ENCODE data around the gene TCEA3.

The TCEA3 gene

DNA sequence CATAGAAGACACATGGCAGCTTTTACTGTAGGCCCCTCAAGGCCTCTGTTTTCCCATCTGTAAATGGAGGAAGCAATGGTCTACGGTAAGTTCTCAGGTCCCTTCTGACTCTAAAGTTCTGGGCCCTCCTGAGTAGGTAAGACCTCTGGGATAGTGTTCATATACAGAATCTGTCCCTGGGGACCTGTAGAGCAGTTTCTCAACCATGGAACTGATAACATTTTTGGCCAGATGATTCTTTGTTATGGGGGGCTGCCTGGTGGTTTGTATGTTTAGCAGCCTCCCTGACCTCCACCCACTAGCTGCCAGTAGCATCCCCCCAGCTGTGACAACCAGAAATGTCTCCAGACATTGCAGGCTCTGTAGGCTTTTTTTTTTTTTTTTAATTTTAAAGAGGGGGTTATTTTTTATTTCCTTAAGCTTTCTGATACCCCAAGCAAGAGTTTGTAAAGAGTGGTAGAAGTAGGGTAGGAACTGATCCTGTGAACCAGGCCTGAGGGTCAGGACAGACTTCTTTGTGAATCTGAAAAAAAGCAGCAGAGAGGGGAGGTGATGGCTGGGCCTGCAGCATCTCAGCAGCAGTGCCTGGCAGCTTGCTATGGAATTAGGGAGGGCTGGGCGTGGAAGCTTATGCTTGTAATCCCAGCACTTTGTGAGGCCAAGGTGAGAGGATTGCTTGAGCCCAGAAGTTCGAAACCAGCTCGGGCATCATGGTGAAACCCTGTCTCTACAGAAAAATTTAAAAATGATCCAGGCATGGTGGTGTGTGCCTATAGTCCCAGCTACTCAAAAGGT is 20.2 kb upstream of the TCEA3 start:
- DNase-seq: no peak

GRCh38 chr1:23444104-23444533 is 19.6 kb upstream of the TCEA3 start:
- DNase-seq: peak; percentile 17

- no peak for DNase-seq
Measured at GRCh38 chr1:23442751-23443150, 18.2 kb upstream of the TCEA3 start.

DNA sequence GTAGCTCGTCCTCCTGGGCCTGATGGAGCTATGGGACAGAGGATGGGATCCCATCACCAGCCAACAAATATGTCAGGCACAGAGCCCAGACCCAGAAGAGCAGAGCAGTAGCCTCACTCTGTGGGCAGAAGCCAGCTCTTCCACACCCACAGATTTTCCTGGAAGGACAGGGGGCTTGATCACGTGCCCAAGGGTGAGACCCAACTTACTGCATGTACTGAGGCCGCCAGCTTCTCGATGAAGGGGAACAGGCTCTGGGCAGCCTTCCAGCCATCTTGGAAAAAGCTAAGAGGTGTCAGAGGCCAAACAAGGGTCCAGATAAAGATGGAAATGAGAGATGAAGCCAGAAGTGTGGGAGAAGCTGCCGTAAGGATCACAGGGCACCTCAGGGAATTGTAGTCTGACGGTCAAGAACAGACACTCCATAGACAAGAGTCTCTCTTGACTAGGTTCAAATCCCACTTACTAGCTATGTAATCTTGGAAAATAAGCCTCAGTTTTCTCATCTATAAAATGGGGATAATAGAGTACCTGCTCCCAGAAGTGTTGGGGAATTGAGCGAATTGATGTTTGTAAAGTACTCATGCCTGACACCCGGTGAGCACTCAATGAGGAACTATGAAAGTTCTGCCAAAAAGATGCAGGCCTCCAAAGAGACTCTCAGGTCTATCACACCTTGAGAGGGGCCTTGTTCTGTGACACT is 17.0 kb upstream of the TCEA3 start:
- DNase-seq: no peak

- DNase-seq: no peak
Measured at GRCh38 chr1:23438545-23438944, 14.0 kb upstream of the TCEA3 start.

DNA sequence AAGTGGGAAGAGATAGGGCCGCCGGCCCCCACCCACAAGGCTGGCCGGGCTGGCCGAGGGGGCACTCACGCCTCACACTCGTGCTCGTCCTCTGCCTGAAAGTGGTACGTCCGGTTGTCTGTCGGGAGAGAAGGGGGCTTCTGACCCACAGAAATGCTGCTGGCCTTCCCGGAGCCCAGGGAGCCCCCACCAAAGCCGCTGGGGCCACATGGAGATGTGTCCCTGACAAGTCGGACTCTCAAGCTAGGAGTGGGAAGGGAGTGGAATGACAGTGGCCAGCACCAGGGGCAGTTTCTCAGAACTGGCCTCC is 12.8 kb upstream of the TCEA3 start:
- no peak for DNase-seq

GRCh38 chr1:23436520-23437354 is 12.2 kb upstream of the TCEA3 start:
- DNase-seq: peak; percentile 49

GRCh38 chr1:23434260-23434775 is 9.8 kb upstream of the TCEA3 start:
- no peak for DNase-seq

GRCh38 chr1:23433122-23433521 is 8.6 kb upstream of the TCEA3 start:
- DNase-seq: no peak

- DNase-seq: no peak
Measured at GRCh38 chr1:23431431-23431830, 6.9 kb upstream of the TCEA3 start.

DNA sequence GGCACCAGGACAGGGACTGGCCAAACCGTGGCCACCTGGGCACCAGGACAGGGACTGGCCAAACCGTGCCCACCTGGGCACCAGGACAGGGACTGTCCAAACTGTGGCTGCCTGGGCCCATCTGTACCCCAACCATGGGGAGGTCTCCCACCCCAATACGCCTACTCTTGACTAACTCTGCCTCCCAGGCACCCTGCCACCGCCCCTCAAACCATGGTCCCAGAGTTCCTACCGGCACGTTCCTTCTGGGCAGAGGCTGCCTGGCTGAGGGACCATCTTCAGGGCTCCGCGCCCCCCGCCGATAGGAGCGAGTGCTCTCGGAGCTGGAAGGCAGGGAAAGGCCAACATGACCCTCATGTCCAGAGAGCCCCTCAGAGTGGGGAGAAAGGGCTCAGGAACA is 6.3 kb upstream of the TCEA3 start:
- DNase-seq: no peak

- no peak for DNase-seq
Measured at GRCh38 chr1:23428136-23428905, 3.8 kb upstream of the TCEA3 start.

DNA sequence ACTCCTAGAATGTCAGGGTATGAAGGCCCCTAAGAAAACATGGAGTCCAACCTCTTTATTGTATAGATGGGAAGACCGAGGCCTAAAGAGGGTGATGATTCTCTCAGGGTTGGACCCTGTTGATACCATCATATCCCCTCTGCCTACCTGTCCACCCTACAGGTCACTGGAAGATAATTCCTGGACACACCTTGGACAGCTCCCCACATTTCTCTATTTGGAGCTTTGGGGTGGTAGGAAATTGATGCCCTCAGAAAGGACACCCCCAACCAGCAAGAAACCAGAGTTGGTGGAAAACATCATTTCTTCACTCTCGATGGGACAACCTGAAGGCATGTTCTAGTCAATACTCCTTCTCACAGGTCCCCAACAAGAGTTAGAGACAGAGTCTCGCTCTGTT is 3.0 kb upstream of the TCEA3 start:
- DNase-seq: no peak

GRCh38 chr1:23426828-23427227 is 2.3 kb upstream of the TCEA3 start:
- DNase-seq: no peak

DNA sequence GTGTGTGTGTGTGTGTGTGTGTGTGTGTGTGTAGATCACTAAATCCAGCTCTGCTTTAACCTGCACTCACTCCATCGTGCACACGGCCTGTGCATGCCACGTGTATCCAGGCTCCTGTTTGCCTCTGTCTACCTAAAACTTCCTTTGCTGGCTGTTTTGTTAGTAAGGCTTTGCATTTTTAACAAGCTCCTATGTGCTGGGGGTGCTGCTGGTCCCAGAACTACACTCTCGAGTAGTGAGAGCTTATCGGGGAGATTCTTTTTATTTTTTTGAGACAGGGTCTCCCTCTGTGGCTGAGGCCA is 596 bp upstream of the TCEA3 start:
- DNase-seq: no peak

- no peak for DNase-seq
Measured at GRCh38 chr1:23423415-23424292, 894 bp downstream of the TCEA3 start.

DNA sequence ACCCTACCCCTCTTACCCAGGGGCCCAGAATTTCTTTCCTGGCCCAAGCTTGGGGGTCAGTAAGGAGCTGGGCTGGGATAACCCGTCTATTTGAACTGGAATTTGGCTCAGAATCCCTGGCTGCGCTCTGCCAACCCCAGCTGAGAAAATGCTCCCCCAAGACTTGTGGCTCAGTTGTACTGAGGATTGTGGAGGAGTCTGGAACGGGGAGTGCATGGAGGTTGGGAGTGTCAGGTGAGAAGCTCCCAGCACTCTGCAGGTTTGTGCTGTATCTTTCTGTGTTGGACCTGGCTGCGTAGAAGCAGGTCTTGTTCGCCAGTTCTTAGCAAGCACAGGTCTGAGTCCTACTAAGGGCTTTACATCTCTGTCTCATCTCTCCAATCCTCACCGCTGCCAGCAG is 1.6 kb downstream of the TCEA3 start:
- DNase-seq: no peak

DNA sequence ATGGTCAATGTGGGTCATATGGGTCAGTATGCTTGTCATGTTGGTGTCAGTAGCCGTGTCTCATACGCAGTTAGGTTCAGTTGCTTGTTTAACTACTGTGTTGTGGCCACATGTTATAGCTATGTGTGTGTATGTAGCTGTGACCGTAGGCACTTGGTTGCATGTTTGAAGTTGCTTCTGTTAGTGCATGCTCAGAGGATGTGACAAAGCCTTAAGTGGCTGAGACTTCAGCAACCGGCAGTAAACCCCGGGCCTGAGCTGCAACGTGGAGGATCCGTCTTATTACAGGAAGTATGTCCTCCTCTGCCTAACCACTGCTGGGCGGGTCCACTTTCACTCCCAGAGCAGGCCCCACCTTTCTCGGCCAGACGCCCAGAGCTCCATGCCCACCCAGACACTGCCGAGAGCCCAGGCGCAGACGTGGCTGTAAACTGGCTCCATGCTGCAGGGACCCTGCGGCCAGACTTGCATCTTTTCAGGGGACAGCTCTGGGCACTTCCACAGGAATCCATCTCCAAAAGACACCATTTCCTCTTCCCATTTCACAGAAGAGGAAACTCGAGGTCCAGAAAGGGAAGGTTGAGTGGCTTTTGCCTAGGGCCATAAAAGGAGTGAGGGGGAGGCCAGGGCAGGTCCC is 2.2 kb downstream of the TCEA3 start:
- peak; percentile 92 for DNase-seq

GRCh38 chr1:23421753-23422240 is 2.8 kb downstream of the TCEA3 start:
- peak; percentile 47 for DNase-seq

GRCh38 chr1:23421343-23421742 is 3.2 kb downstream of the TCEA3 start:
- no peak for DNase-seq

DNA sequence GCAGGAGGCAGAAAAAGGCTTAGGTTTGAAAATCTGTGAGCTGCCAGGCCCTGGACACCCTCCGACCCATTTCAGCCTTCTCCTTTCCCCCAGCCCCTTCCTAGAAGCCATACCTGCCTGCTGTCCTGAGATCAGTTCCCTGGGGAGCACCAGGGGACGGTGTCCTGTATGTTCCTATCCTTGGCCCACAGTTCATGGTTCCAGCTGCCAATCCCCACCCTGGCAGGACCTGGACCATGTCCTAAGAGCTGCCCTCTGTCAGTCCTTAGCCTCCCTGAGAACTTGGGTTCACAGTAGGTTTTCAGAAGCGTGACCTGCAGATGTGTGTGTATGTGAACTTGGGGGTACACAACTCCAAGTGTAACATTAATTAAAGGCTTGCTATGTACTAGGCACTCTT is 3.8 kb downstream of the TCEA3 start:
- DNase-seq: no peak
